VCaP (cell line): Measurements from ENCODE around the gene CACNG7.
A peak's percentile ranks its signal among the peaks of the same experiment; 100 is the strongest.

Experiments
- H3K27ac ChIP-seq: fragments of 450-650 bp; 2 replicates; pipeline ENCODE4 v1.5.1; 2017
- TF ChIP-seq, protein P1 (sequence below): fragments of 450-650 bp; conservative IDR thresholded peaks from 2 replicates; pipeline ENCODE4 v1.5.1; 2017; ENCODE audit warnings: mild to moderate bottlenecking, moderate library complexity

Gene CACNG7

DNA sequence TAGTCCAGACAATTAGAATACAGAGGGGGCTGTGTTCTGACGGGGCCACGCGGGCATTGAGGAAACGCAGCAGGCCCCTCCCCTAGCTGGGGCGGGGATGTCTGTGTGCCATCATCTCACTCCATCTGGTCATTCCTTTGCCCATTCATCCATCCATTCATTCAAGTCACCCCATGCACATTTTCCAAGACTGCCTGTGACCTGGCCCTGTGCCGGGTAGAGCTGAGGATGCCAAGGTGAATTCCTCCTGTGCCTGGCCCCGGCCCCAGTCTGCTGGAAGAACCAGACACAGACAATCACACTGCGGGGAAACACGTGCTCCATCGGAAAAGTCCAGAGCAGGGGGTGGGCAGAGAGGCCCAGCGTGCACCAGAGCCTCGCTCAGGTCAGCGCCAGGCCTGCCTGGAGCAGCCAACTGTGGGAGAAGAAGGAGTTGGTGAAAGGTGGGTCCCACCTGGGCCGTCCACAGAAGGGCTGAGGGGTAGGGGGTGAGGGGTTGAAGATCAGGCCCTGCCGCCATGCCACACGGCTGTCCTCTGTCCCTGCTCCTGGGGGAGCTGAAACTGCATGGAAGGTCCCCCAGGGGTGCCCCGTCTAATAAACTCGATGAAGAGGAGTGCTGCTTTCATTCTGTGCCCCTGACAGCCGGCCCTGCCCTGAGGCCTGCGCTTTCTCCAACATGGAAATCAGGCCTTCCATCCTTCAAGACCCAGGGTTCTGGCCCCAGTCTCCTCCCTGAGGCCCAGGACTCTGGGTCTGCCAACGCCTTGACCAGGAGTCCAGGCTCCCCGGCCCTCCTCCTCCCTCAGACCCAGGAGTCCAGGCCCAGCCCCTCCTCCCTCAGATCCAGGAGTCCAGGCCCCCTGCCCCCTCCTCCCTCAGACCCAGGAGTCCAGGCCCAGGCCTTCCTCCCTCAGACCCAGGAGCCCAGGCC, 80.8 kb downstream of the CACNG7 start:
- peak overlapping the region; percentile 24; the same call in 1 of the 2 replicates for H3K27ac ChIP-seq
- TF ChIP-seq, protein P1, sequence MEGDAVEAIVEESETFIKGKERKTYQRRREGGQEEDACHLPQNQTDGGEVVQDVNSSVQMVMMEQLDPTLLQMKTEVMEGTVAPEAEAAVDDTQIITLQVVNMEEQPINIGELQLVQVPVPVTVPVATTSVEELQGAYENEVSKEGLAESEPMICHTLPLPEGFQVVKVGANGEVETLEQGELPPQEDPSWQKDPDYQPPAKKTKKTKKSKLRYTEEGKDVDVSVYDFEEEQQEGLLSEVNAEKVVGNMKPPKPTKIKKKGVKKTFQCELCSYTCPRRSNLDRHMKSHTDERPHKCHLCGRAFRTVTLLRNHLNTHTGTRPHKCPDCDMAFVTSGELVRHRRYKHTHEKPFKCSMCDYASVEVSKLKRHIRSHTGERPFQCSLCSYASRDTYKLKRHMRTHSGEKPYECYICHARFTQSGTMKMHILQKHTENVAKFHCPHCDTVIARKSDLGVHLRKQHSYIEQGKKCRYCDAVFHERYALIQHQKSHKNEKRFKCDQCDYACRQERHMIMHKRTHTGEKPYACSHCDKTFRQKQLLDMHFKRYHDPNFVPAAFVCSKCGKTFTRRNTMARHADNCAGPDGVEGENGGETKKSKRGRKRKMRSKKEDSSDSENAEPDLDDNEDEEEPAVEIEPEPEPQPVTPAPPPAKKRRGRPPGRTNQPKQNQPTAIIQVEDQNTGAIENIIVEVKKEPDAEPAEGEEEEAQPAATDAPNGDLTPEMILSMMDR, result no peak

DNA sequence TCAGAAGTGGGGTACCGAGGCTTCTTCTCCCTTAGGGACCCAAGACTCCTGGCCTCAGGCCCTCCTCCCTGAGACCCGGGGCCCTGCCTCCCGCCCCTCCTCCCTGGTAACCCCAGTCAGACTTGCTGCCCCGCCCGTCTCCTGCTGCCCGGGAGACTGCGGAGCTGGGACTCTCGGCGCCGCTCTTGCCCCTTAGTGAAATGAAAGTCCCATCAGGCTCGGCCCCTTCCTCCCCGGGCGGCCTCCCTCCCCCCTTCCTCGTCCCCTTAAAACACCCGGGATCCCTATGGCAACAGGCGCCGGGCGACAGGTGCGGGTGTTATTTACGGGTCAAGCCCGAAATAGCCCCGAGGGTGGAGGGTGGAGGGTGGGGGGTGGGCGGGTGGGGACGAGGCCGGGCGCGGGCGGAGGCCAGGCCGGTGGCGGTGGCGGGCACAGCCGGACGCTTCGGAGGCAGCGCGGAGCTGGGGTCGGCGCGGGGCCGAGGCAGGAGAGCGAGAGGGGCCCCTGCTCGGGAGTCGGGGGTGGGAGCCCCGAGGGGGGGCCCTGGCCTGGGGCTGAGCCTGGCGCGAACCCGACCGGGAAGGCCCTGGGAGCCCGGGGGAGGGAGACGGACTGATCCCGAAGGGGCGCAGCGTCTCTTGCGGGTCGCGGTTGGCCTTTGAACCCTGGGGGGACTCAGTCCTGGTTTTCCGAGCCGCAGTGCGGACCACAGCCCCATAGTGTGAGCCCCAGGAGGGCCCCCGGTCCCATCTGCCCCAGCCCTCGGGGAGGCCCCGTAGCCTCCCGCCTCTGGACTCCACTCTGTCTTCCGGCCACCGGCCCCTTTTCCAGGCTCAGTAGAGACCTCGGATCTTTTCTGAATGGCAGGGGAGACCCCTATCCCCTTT, 82.4 kb downstream of the CACNG7 start, which contains the start of gene CACNG6:
TSS of gene CACNG6 (plus strand) at position 414 of the 890 bp plus-strand sequence. CDS start 1,241 bp downstream, outside the sequence.
- TF ChIP-seq, protein P1, result no peak
- H3K27ac ChIP-seq, result no peak within 1 kb of the TSS; the same call in 1 of the 2 replicates

DNA sequence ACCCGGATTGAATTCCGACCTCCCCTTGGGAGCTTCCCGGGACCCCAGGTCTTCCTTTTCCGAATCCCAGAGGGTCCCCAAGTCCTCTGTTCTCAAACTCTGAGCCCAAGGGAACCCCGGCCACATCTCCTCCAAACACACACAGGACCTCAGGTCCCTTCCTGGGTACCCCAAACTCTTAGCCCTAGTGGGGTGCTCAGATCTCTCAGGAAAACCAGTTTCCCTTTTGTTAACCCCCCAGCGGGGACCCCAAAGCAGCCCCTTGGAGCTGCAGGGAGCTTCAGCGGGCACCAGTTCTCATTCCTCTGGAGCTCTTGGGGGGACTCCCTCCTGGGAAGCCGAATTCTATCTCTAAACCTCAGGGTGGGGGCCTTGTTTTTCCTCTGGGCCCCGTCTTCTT, 83.1 kb downstream of the CACNG7 start:
- no peak overlapping the region for H3K27ac ChIP-seq
- TF ChIP-seq, protein P1, result no peak

DNA sequence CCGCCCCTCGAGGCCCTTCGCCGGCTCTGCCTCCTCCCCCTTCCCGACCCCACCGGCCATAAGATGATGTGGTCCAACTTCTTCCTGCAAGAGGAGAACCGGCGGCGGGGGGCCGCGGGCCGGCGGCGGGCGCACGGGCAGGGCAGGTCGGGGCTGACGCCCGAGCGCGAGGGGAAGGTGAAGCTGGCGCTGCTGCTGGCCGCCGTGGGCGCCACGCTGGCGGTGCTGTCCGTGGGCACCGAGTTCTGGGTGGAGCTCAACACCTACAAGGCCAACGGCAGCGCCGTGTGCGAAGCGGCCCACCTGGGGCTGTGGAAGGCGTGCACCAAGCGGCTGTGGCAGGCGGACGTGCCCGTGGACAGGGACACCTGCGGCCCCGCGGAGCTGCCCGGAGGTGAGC, 83.7 kb downstream of the CACNG7 start:
- no peak overlapping the region for H3K27ac ChIP-seq
- TF ChIP-seq, protein P1, result no peak

DNA sequence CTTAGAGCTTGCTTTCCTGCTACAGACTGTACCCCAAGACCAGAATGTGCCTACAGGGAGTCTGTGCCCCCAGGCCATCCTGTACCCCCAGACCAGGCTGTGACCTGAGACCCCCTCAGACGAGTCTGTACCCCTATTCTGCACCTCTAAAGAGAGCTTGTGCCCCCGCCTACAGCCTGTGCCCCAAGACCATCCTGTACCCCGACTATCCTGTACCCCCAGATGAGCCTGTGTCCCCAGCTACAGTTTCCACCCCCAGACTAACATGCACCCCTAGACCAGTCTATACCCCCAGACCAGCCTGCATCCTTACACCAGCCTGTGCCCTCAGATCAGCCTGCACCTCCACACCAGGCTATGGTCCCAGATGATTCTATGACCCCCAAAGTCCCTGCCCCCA, 84.4 kb downstream of the CACNG7 start:
- H3K27ac ChIP-seq, result no peak overlapping the region
- TF ChIP-seq, protein P1, result no peak
